GM12864 (cell line): ENCODE data around the gene NID2.
A peak's percentile ranks its signal among the peaks of the same experiment; 100 is the strongest.

Experiments
- DNase-seq: peaks from one replicate; pipeline ENCODE4 v3.0.0-alpha.2; 2011; ENCODE audit warnings: low read depth
- H3K4me3 ChIP-seq: 2 replicates; pipeline ENCODE4 v1.5.1; 2011; ENCODE audit warnings: mild to moderate bottlenecking, low read depth, low read length, control low read depth
- TF ChIP-seq, protein P1 (sequence below): IDR thresholded peaks from 2 replicates; pipeline ENCODE4 v1.5.1; 2011; ENCODE audit warnings: low read depth, mild to moderate bottlenecking, moderate library complexity, low read length, control low read depth, inconsistent platforms; ENCODE audit errors: missing control alignments

The NID2 gene, protein sequence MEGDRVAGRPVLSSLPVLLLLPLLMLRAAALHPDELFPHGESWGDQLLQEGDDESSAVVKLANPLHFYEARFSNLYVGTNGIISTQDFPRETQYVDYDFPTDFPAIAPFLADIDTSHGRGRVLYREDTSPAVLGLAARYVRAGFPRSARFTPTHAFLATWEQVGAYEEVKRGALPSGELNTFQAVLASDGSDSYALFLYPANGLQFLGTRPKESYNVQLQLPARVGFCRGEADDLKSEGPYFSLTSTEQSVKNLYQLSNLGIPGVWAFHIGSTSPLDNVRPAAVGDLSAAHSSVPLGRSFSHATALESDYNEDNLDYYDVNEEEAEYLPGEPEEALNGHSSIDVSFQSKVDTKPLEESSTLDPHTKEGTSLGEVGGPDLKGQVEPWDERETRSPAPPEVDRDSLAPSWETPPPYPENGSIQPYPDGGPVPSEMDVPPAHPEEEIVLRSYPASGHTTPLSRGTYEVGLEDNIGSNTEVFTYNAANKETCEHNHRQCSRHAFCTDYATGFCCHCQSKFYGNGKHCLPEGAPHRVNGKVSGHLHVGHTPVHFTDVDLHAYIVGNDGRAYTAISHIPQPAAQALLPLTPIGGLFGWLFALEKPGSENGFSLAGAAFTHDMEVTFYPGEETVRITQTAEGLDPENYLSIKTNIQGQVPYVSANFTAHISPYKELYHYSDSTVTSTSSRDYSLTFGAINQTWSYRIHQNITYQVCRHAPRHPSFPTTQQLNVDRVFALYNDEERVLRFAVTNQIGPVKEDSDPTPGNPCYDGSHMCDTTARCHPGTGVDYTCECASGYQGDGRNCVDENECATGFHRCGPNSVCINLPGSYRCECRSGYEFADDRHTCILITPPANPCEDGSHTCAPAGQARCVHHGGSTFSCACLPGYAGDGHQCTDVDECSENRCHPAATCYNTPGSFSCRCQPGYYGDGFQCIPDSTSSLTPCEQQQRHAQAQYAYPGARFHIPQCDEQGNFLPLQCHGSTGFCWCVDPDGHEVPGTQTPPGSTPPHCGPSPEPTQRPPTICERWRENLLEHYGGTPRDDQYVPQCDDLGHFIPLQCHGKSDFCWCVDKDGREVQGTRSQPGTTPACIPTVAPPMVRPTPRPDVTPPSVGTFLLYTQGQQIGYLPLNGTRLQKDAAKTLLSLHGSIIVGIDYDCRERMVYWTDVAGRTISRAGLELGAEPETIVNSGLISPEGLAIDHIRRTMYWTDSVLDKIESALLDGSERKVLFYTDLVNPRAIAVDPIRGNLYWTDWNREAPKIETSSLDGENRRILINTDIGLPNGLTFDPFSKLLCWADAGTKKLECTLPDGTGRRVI (N-terminal part only)

DNA sequence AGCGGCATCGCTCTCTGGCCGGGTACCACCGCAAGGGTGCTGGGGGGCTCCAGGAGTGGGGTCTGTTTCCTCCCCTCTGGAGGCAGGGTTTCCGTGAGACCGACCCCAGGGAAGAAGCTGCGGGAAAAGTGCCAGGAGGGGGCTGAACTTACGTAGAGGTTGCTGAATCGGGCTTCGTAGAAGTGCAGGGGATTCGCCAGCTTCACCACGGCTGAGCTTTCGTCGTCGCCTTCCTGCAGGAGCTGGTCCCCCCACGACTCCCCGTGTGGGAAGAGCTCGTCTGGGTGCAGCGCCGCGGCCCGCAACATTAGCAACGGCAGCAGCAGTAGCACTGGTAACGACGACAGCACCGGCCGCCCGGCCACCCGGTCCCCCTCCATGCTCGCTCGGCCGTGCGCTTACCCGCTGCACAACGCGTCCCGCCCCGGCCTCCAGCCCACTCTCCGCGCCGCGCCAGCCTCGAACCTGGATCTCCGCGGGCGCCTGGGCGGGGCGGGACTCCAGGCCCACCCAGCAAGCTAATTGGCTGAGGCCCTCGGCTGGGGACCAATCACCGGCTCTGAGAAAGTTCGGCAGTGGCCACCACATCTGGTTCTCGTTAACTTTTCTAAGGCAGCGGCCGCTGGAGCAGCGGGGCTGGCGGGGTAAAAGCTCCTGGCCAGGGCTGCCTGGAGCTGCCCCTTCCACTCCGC lies at the start of gene NID2:
NID2 (minus strand) TSS at position 445 of the 692 bp plus-strand sequence; CDS start at position 380, 65 bp downstream.
- TF ChIP-seq, protein P1, sequence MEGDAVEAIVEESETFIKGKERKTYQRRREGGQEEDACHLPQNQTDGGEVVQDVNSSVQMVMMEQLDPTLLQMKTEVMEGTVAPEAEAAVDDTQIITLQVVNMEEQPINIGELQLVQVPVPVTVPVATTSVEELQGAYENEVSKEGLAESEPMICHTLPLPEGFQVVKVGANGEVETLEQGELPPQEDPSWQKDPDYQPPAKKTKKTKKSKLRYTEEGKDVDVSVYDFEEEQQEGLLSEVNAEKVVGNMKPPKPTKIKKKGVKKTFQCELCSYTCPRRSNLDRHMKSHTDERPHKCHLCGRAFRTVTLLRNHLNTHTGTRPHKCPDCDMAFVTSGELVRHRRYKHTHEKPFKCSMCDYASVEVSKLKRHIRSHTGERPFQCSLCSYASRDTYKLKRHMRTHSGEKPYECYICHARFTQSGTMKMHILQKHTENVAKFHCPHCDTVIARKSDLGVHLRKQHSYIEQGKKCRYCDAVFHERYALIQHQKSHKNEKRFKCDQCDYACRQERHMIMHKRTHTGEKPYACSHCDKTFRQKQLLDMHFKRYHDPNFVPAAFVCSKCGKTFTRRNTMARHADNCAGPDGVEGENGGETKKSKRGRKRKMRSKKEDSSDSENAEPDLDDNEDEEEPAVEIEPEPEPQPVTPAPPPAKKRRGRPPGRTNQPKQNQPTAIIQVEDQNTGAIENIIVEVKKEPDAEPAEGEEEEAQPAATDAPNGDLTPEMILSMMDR: no peak
- H3K4me3 ChIP-seq: peak within 1 kb of the TSS; percentile 7; the same call in 1 of the 2 replicates
- no peak for DNase-seq

DNA sequence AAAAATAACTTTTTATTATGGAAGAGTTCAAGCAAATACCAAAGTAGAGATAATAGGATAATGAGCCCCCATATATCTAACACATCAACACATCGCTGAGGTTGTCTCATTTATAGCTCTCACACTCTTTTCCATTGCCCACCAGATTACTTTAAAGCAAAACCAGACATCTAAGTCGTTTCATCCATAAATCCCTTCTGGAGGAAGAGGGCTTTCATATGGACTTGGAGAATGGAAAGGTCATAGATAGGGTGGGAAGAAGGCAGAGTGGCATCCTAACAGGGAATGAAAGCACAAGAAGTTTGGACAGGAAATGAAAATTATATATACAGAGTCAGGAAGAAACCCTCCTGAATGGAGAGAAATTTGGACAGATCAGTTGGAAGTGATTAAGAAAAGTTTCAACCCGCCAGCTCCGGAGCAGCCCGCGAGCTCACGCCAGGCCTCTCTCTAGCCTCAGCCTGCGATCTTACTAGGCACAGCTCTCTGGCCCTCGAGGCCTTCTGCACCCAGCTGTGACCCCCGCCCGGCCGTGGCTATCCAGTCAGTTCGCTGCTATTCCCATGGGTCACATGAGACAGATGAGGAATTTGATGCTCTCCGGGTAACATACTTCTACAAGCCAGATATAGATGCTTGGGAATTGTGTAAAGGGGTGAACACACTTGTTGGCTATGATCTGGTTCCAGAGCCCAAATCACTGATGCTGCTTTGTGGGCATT lies 48.4 kb upstream of the NID2 start:
- DNase-seq: no peak
- TF ChIP-seq, protein P1: no peak
- H3K4me3 ChIP-seq: no peak overlapping the region

DNA sequence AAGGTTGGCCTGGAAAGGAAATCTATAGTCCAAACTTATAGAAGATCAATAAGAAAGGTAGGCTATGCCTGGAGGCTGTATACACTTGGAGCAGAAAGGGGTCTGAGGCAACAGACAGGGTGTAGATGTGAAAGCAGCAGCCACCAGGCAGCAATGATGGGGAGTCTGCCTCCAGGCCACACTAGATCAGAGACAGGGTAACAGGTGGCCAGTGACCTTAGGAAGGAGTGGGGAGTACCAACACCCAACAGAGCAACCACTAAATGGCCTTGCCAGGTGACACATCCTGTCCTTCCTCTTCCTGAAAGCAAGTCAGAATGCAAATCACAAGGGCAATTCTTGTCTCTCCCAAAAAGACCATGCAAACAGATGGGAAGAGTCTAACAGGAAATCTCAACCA lies 46.4 kb upstream of the NID2 start:
- no peak overlapping the region for H3K4me3 ChIP-seq
- TF ChIP-seq, protein P1: no peak
- no peak for DNase-seq

DNA sequence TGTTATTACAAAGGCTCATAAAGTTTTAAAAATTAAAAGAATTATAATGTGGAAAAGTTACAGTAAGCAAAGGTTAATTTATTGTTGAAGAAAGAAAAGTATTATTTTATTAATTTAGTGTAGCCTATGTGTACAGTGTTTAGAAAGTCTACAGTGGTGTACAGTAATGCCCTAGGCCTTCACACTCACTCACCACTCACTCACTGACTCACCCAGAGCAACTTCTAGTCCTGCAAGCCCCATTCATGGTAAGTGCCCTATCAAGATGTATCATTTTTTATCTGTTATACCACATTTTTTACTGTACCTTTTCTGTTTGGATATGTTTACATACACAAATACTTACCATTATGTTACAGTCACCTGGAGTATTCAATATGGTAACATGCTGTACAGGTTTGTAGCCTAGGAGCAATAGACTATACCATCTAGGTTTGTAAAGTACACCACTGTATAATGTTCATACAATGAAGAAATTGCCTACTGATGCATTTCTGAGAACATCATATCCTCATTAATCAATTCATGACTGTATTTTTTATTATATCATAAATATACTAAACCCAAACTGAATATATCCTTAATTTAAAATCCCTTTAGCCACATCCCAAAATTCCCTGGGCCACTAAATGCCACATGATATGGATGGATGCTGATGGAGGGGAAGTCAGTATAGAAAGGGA lies 43.6 kb upstream of the NID2 start:
- DNase-seq: no peak
- TF ChIP-seq, protein P1: no peak
- H3K4me3 ChIP-seq: no peak overlapping the region

DNA sequence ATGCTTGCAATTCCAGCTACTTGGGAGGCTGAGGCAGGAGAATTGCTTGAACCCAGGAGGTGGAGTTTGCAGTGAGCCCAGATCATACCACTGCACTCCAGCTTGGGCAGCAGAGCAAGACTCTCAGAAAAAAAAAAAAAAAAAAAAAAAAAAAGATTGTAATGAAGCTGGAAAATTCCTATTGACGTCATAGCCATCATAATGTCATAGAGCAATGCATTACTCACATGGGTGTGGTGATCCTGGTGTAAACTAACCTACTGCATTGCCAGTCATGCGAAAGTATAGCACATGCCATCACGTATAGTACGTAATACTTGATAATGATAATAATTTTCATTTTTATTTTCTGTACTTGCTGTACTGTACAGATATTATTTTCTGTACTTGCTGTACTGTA lies 42.7 kb upstream of the NID2 start:
- TF ChIP-seq, protein P1: no peak
- no peak for DNase-seq
- H3K4me3 ChIP-seq: no peak overlapping the region
